Osteocyte (in vitro differentiated cells): ENCODE data around the gene MRI1. TPM values are rescaled to one million over a fixed set of nuclear protein-coding genes. Genes with fewer than 3 reads are reported as not detected.
A peak's percentile ranks its signal among the peaks of the same experiment; 100 is the strongest.

ENCODE experiments used
- DNase-seq: peaks from one replicate; pipeline ENCODE4 v3.0.0; 2021; ENCODE audit warnings: mixed read lengths; ENCODE audit not compliant: unreplicated experiment; ENCODE audit errors: extremely low spot score
- H3K27ac Mint-ChIP-seq: one replicate; pipeline ENCODE4 v1.8.0; 2021; ENCODE audit warnings: mild to moderate bottlenecking, mixed read lengths; ENCODE audit not compliant: unreplicated experiment
- H3K27me3 Mint-ChIP-seq: one replicate; pipeline ENCODE4 v1.8.0; 2021; ENCODE audit warnings: mixed read lengths; ENCODE audit not compliant: unreplicated experiment
- H3K36me3 Mint-ChIP-seq: one replicate; pipeline ENCODE4 v1.8.0; 2021; ENCODE audit warnings: mixed read lengths; ENCODE audit not compliant: unreplicated experiment
- H3K4me1 Mint-ChIP-seq: one replicate; pipeline ENCODE4 v1.8.0; 2021; ENCODE audit warnings: mixed read lengths; ENCODE audit not compliant: unreplicated experiment
- H3K4me3 Mint-ChIP-seq: one replicate; pipeline ENCODE4 v1.8.0; 2021; ENCODE audit warnings: mild to moderate bottlenecking, moderate library complexity, mixed read lengths; ENCODE audit not compliant: unreplicated experiment
- H3K9me3 Mint-ChIP-seq: one replicate; pipeline ENCODE4 v1.8.0; 2021; ENCODE audit warnings: mixed read lengths; ENCODE audit not compliant: unreplicated experiment
- long read RNA-seq: library from polyadenylated mRNA; unstranded; transcript quantifications from one replicate; pipeline ENCODE4 v2.0.0, GENCODE V29; 2021
- total RNA-seq: library from RNA; stranded (reverse); gene quantifications from 2 replicates; pipeline ENCODE4 v1.2.1, GENCODE V29; 2021
- TF ChIP-seq, protein P1 (sequence below): fragments of 200-600 bp; sonication (generic); IDR thresholded peaks from 2 replicates; pipeline ENCODE4 v1.5.0; 2021; ENCODE audit warnings: antibody characterized with exemption, mild to moderate bottlenecking, moderate library complexity

Gene MRI1
- 18.6 and 22.5 TPM in 2 replicates for total RNA-seq
- long read RNA-seq, partial matches to known transcripts, result 0 of 3 reads
- long read RNA-seq, other reads (novel, unspliced or antisense), result 2 of 3 reads

DNA sequence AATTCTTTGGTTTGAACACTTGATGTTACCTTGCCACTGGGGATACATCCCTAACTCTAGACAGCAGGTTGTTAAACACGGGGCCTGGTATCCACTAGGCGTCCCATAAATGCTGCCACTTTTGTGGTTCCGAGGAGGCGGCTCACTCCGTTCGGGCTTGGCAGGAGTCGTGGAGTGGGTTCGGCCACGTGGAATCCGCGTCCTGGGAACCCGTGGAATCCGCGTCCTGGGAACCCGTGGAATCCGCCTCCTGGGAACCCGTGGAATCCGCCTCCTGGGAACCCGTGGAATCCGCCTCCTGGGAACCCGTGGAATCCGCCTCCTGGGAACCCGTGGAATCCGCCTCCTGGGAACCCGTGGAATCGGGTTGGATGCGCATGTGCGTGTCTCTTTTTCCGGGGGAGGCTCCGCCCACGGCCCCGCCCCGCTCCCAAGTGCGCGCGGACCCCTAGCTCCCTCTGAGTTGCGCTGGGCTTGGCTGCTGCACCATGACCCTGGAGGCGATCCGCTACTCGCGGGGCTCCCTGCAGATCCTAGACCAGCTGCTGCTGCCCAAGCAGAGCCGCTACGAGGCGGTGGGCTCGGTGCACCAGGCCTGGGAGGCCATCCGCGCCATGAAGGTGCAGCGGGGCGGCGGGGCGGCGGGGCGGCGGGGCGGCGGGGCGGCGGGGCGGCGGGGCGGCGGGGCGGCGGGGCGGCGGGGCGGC lies at the start of gene MRI1:
TSS of gene MRI1 (plus strand) at position 422 of the 707 bp plus-strand sequence. CDS start at position 489, 67 bp downstream.
- Mint-ChIP-seq H3K27me3 (no peaks in the 10 kb centered on the region), H3K36me3 (peaks cover 8% of the 10 kb centered on the region), H3K4me1 (peaks cover 13% of the 10 kb centered on the region), H3K27ac (peak within 1 kb of the TSS; percentile 62), H3K4me3 (peak within 1 kb of the TSS; percentile 76), H3K9me3 (no peaks in the 10 kb centered on the region)
- no peak for DNase-seq
- TF ChIP-seq, protein P1, sequence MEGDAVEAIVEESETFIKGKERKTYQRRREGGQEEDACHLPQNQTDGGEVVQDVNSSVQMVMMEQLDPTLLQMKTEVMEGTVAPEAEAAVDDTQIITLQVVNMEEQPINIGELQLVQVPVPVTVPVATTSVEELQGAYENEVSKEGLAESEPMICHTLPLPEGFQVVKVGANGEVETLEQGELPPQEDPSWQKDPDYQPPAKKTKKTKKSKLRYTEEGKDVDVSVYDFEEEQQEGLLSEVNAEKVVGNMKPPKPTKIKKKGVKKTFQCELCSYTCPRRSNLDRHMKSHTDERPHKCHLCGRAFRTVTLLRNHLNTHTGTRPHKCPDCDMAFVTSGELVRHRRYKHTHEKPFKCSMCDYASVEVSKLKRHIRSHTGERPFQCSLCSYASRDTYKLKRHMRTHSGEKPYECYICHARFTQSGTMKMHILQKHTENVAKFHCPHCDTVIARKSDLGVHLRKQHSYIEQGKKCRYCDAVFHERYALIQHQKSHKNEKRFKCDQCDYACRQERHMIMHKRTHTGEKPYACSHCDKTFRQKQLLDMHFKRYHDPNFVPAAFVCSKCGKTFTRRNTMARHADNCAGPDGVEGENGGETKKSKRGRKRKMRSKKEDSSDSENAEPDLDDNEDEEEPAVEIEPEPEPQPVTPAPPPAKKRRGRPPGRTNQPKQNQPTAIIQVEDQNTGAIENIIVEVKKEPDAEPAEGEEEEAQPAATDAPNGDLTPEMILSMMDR, result no peak

DNA sequence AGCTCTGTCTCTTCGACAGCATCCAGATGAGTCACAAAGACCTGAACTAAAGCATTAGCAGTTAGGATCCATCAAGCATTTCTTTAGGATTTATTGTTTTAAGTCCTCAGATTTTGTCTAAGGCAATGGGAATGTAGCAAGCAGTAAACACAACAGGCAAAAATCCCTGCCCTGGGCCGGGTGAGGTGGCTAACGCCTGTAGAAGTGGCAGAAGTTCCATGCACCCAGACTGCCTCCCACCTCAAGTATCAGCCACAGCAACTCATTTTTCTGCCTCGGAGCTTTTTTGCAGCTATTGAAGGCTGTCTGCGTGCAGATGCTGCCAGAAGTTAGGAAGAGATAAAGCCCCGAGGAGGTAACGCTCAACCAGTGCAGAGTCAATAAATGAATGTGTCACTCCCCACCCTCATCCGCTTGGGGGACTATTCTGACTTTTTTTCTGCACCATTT lies 47.1 kb upstream of the MRI1 start:
- Mint-ChIP-seq H3K27me3 (peaks cover 31% of the 10 kb centered on the region), H3K36me3 (no peaks in the 10 kb centered on the region), H3K27ac (no peak overlapping the region), H3K9me3 (peaks cover 4% of the 10 kb centered on the region), H3K4me3 (no peak overlapping the region), H3K4me1 (peaks cover 10% of the 10 kb centered on the region)
- DNase-seq, result no peak
- TF ChIP-seq, protein P1, result no peak

DNA sequence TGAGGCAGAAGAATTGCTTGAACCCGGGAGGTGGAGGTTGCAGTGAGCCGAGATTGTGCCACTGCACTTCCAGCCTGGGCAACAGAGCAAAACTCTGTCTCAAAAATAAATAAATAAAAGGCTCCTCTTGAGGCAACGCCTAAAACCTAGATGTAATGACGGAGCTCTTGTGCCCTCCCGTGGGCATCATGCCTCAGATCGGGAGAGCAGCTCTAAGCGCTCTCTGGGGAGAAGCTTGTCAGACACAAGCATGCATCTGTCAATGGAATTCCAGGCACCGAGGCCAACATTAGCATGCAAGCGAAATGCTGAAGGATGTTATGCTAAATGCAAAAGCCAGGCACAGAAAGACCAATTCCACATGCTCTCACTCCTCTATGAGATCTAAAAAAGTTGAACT lies 45.6 kb upstream of the MRI1 start:
- TF ChIP-seq, protein P1, result peak; percentile 64
- Mint-ChIP-seq H3K27me3 (peaks cover 31% of the 10 kb centered on the region), H3K4me1 (peaks cover 10% of the 10 kb centered on the region), H3K9me3 (peaks cover 4% of the 10 kb centered on the region), H3K27ac (no peak overlapping the region), H3K36me3 (no peaks in the 10 kb centered on the region), H3K4me3 (no peak overlapping the region)
- DNase-seq, result no peak

DNA sequence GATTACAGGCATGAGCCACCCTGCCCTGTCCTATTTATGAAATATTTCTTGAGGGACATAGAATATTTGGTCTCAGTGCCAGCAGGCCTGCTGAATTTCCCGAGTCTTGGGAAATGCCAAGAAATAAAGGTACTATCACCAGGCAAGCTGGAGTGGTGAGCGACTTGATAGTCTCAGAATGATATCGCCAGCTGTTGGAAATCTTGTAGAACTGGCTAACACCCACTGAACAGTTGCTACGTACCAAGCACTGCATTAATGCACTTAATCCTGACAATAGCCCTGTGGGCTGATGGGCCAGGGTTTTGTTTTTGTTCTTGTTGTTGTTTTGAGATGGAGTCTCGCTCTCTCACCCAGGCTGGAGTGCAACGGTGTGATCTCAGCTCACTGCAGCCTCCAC lies 42.2 kb upstream of the MRI1 start:
- Mint-ChIP-seq H3K4me3 (no peak overlapping the region), H3K9me3 (no peaks in the 10 kb centered on the region), H3K36me3 (no peaks in the 10 kb centered on the region), H3K4me1 (peaks cover 10% of the 10 kb centered on the region), H3K27me3 (peaks cover 26% of the 10 kb centered on the region), H3K27ac (no peak overlapping the region)
- TF ChIP-seq, protein P1, result no peak
- DNase-seq, result no peak

DNA sequence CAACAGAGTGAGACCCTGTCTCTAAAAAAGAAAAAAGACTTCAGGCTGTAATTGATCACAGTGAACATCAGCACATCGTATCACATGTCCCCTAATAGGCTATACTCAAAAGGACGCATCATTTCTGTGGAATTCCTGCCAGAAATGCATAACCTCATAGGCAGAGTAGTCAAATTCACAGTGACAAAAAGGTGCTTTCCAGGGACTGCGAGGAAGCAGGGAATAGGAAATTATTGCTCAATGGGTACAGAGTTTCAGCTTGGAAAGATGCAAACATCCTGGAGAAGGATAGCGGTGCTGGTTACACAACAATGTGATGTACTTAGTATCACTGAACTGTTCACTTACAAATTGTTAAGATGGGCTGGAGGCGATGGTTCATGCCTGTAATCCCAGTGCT lies 41.1 kb upstream of the MRI1 start:
- TF ChIP-seq, protein P1, result no peak
- DNase-seq, result no peak
- Mint-ChIP-seq H3K4me3 (no peak overlapping the region), H3K27me3 (peaks cover 15% of the 10 kb centered on the region), H3K27ac (no peak overlapping the region), H3K36me3 (no peaks in the 10 kb centered on the region), H3K4me1 (peaks cover 9% of the 10 kb centered on the region), H3K9me3 (no peaks in the 10 kb centered on the region)
